DLD1 (cell line): ENCODE data around the gene ATP13A1.
"Not testable (repeated sequence)": the region's sequence is repeated elsewhere in the genome, so short reads cannot be mapped to it uniquely, and the experiment has no call there.

Experiments
- in situ Hi-C: cut with HindIII; loops from 2 replicates; pipeline ENCODE4 v1.10.0; 2017; ENCODE audit warnings: low sequenced_read_pairs

The ATP13A1 gene

DNA sequence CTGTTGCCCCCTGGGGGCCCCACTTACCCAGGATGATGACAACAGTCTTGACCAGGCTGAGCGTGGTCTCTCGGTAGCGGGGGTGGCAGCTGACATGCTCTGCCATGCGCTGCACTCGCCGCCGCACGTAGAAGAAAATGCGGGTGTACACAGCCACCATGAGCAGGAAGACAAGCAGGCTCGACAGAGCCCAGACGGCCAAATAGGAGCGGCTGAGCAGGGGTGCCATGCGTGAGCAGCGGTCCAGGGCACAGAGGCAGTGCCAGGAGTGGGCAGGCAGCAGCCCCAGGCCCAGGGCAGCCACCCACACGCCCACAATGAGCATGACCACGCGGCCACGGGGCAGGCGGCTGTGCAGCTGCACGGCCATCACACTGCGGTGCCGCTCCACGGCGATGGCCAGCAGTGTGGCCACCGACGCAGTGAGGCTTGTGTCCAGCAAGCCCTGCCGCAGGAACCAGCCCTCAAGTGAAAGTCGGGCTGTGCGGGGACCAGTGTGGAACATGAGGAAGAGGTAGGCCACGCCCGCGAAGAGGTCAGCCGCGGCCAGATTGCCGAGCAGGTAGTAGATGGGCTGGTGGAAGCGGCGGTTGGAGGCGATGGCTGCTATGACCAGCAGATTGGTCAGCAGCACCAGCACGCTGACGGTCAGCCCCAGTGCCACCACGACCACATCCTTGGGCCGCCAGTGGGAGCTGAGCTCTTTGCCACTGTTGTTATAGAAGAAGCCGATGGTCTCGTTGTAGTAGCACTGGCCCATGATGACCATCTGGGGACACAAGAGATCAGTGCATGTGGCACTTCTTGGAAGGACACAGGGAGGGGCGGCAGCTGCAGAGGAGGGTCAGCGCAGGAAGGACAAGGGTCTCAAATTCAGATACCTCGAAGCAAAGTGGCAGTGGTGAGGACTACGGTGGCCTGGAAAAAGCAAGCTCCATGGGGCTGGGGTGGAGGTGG is 36.7 kb downstream of the ATP13A1 start:
- in situ Hi-C loops: no loop called here

GRCh38 chr19:19624032-19624570 is 39.4 kb downstream of the ATP13A1 start:
- in situ Hi-C loops: no loop called here

- in situ Hi-C loops: no loop called here
These were observed 40.1 kb downstream of the ATP13A1 start for GRCh38 chr19:19623383-19623782.

- in situ Hi-C loops: no loop called here
These were observed 43.6 kb downstream of the ATP13A1 start for GRCh38 chr19:19619849-19620210.

DNA sequence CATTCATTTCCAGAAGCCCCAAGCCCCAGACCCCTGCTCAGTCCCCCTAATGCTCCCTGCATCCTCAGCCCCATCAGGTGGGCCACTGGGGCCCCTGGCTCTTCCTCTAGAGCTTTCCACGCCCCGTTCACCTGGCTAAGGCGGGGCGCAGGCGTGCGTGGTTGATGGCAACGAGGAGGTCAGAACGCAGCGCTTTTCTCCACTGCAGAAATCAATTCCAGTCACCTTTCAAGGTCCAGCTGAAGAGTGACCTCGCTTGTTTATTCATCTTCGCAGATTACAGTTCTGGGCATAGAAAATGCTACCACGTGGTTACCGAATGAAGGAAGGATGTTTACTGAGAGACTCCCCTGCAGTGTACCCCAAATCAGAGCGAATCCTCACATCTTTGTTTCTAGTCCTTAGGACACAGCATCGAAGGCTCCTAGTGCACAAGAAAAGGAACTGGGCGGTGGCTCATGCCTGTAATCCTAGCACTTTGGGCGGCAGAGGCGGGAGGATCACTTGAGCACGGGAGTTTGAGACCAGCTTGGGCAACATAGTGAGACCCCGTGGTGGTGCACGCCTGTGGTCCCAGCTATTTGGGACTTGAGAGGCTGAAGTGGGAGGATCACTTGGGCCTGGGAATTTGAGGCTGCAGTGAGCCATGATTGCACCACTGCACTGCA is 44.2 kb downstream of the ATP13A1 start:
- in situ Hi-C loops: no loop called here

- in situ Hi-C loops: no loop called here
These were observed 45.0 kb downstream of the ATP13A1 start, which contains the start of gene PBX4 for GRCh38 chr19:19618219-19619051. TSS of gene PBX4 (minus strand) at chr19:19618687. CDS start at chr19:19618629, 58 bp downstream.

DNA sequence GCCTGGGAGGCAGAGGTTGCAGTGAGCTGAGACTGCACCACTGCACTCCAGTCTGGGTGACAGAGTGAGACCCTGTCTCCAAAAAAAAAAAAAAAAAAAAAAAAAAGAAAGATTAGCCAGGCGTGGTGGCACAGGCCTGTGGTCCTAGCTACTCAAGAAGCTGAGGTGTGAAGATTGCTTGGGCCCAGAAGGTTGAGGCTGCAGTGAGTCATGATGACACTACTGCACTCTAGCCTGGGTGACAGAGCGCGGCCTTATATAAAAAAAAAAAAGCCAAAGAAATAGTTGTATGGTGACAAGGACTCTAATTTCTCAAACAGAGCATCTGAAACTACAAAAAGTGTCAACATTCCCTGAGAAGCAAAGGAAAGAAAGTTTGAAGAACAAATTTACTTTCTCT is 48.4 kb downstream of the ATP13A1 start:
- in situ Hi-C loops: no loop called here

DNA sequence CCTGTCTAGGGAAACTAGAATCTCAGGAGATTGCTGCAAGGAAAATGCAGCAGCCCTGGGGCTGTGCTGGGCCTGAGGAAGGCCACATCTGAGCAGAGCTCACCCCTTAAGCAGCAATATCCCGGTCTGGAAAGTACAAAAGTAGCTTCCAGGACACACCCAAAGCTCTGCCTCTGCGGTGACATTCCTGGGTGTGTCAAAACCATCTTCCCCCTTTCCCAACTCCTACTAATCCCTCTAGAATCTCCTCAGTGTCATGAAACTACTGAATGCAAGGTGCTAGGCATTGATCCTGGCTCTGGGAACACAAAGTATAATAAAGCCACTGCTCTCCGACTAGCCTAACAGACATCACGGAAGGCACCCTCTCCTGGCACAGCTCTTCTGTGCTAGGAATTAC is 50.0 kb downstream of the ATP13A1 start:
- in situ Hi-C loops: no loop called here

- in situ Hi-C loops: no loop called here
These were observed 52.9 kb downstream of the ATP13A1 start for GRCh38 chr19:19610376-19611202.

DNA sequence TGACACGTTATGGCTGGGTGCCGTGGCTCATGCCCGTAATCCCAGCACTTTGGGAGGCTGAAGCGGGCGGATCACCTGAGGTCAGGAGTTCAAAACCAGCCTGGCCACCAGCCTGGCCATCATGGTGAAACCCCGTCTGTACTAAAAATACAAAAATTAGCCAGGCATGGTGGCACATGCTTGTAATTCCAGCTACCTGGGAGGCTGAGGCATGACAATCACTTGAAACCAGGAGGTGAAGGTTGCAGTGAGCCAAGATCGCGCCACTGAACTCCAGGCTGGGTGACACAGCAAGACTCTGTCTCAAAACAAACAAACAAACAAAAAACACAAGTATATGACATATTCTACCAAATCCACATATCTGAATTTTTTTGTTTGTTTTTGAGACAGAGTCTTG is 56.8 kb downstream of the ATP13A1 start:
- in situ Hi-C loops: not testable (repeated sequence)

GRCh38 chr19:19606021-19606420 is 57.5 kb downstream of the ATP13A1 start:
- in situ Hi-C loops: no loop called here

- in situ Hi-C loops: no loop called here
These were observed 60.7 kb downstream of the ATP13A1 start for GRCh38 chr19:19602713-19603324.

- in situ Hi-C loops: no loop called here
These were observed 61.3 kb downstream of the ATP13A1 start for GRCh38 chr19:19602136-19602712.

DNA sequence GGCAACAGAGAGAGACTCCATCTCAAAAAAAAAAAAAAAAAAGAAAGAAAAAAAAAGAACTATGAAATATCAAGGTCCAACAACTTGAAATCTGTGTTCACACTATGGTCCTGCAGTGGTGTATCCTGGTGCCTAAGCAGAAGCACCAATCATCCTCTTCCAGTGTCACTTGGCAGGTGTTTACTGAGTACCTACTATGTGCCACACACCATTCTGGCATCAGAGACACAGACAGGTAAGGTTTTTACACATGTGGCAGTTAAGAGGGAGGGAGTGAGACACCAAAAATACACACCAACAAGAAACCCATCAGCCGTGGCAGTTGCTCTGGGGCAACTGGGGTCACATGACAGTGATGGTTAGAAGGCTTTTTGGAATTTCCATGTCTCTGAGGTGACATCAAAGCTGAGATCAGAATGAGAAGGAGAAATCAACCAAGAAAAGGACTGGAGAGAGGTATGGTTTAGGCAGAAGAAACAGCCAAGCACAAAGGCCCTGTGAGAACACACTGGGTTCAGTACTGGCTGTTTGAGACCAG is 62.6 kb downstream of the ATP13A1 start:
- in situ Hi-C loops: no loop called here

DNA sequence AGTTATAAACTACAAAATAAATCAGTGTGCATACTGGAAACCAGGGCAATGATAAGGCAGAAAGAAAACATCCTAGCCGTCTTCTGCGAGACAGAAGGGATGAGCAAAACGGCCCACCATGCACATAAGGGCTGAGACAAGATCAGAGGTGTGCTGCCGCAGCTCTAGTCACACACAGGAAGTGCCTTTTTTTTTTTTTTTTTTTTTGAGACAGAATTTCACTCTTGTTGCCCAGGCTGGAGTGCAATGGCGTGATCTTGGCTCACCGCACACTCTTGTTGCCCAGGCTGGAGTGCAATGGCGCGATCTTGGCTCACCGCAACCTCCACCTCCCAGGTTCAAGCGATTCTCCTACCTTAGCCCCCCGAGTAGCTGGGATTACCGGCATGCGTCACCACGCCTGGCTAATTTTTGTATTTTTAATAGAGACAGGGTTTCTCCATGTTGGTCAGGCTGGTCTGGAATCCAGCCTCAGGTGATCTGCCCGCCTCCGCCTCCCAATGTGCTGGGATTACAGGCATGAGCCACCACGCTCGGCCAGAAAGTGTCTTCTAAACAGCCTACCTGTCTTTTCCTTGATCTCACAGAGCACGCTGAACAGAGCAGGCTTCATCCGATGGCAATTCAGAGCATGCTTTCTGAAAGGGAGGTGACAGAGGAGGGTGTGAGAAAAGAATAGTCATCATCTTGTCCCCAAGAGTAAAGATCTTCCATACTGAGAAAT is 64.6 kb downstream of the ATP13A1 start:
- in situ Hi-C loops: not testable (repeated sequence)

GRCh38 chr19:19597809-19598306 is 65.6 kb downstream of the ATP13A1 start:
- in situ Hi-C loops: no loop called here
